GM23338 (cell line): ENCODE measurements around the gene AP2A1. TPM values are rescaled to one million over a fixed set of nuclear protein-coding genes. Genes with fewer than 3 reads are reported as not detected.

ENCODE experiments used
- ATAC-seq: fragments of 200-7000 bp; cut with Tn5 transposase; 3 replicates; pipeline ENCODE4 v1.9.1; 2020
- DNase-seq: peaks from one replicate; pipeline ENCODE4 v3.0.0-alpha.2; 2015; ENCODE audit warnings: low spot score
- H2AFZ ChIP-seq: fragments of 200-600 bp; sonication (generic); 2 replicates; pipeline ENCODE4 v1.8.0; 2016; ENCODE audit warnings: antibody characterized with exemption, mild to moderate bottlenecking, moderate library complexity
- H3F3A ChIP-seq: fragments of 200-600 bp; sonication (generic); replicated peaks from 2 replicates; pipeline ENCODE4 v1.8.0; 2017; ENCODE audit warnings: antibody characterized with exemption, mixed run types, low read depth
- H3K27ac ChIP-seq: fragments of 200-600 bp; sonication (generic); 2 replicates; pipeline ENCODE4 v1.6.1; 2016; ENCODE audit warnings: low read depth
- H3K27me3 ChIP-seq: fragments of 200-600 bp; sonication (generic); 2 replicates; pipeline ENCODE4 v1.8.0; 2016; ENCODE audit warnings: mild to moderate bottlenecking, mixed run types, moderate library complexity; ENCODE audit not compliant: insufficient read depth
- H3K36me3 ChIP-seq: fragments of 200-600 bp; sonication (generic); 2 replicates; pipeline ENCODE4 v1.8.0; 2016; ENCODE audit warnings: mild to moderate bottlenecking; ENCODE audit not compliant: insufficient read depth
- H3K4me1 ChIP-seq: fragments of 200-600 bp; sonication (generic); 2 replicates; pipeline ENCODE4 v1.8.0; 2016; ENCODE audit warnings: mild to moderate bottlenecking, moderate library complexity; ENCODE audit not compliant: insufficient read depth
- H3K4me2 ChIP-seq: fragments of 200-600 bp; sonication (generic); 2 replicates; pipeline ENCODE4 v1.7.1; 2017; ENCODE audit warnings: mixed run types
- H3K4me3 ChIP-seq: fragments of 200-600 bp; sonication (generic); 2 replicates; pipeline ENCODE4 v1.6.1; 2016; ENCODE audit warnings: mixed run types
- H3K79me2 ChIP-seq: fragments of 200-600 bp; sonication (generic); replicated peaks from 2 replicates; pipeline ENCODE4 v1.8.0; 2017; ENCODE audit warnings: mild to moderate bottlenecking; ENCODE audit not compliant: insufficient read depth
- H3K9me2 ChIP-seq: fragments of 200-600 bp; sonication (generic); 2 replicates; pipeline ENCODE4 v1.8.0; 2017; ENCODE audit not compliant: insufficient read depth
- H4K20me1 ChIP-seq: fragments of 200-600 bp; sonication (generic); replicated peaks from 2 replicates; pipeline ENCODE4 v1.8.0; 2017; ENCODE audit warnings: mild to moderate bottlenecking; ENCODE audit not compliant: insufficient read depth
- H3K27ac Mint-ChIP-seq: 2 replicates; pipeline ENCODE4 v1.8.0; 2020; ENCODE audit warnings: inconsistent platforms, mild to moderate bottlenecking, moderate library complexity, mixed read lengths
- H3K27me3 Mint-ChIP-seq: 3 replicates; pipeline ENCODE4 v1.8.0; 2022; ENCODE audit warnings: low read depth, mild to moderate bottlenecking, moderate library complexity, mixed read lengths, inconsistent platforms; ENCODE audit not compliant: insufficient read depth, poor library complexity
- H3K36me3 Mint-ChIP-seq: 3 replicates; pipeline ENCODE4 v1.8.0; 2021; ENCODE audit warnings: low read depth, mild to moderate bottlenecking, inconsistent platforms, moderate library complexity, mixed read lengths
- H3K4me1 Mint-ChIP-seq: 3 replicates; pipeline ENCODE4 v1.8.0; 2020; ENCODE audit warnings: mild to moderate bottlenecking, inconsistent platforms, mixed read lengths
- H3K4me3 Mint-ChIP-seq: 3 replicates; pipeline ENCODE4 v1.8.0; 2021; ENCODE audit warnings: moderate library complexity, mild to moderate bottlenecking, inconsistent platforms, mixed read lengths
- H3K9me3 Mint-ChIP-seq: 3 replicates; pipeline ENCODE4 v1.8.0; 2020; ENCODE audit warnings: moderate library complexity, mild to moderate bottlenecking, inconsistent platforms, mixed read lengths
- CREB1 ChIP-seq: fragments of 250-450 bp; sonication (Bioruptor Pico); IDR thresholded peaks from 2 replicates; pipeline ENCODE4 v1.5.0; 2020; ENCODE audit warnings: low read depth, mild to moderate bottlenecking, moderate library complexity
- EZH2 ChIP-seq: fragments of 200-600 bp; sonication (generic); IDR thresholded peaks from one replicate; pipeline ENCODE4 v1.8.0; 2017; ENCODE audit warnings: antibody characterized with exemption, mild to moderate bottlenecking, low read depth; ENCODE audit not compliant: unreplicated experiment
- EZH2phosphoT487 ChIP-seq: fragments of 200-600 bp; sonication (generic); IDR thresholded peaks from one replicate; pipeline ENCODE4 v1.8.1; 2018; ENCODE audit warnings: antibody characterized with exemption; ENCODE audit not compliant: unreplicated experiment
- JUNB ChIP-seq: IDR thresholded peaks from one replicate; pipeline ENCODE4 v1.6.1; 2016; ENCODE audit warnings: antibody characterized with exemption; ENCODE audit not compliant: unreplicated experiment
- NANOG ChIP-seq: IDR thresholded peaks from 2 replicates; pipeline ENCODE4 v1.6.1; 2016; ENCODE audit warnings: antibody characterized with exemption, borderline replicate concordance
- POLR2AphosphoS5 ChIP-seq: IDR thresholded peaks from 2 replicates; pipeline ENCODE4 v1.6.1; 2016; ENCODE audit warnings: antibody characterized with exemption, low read depth
- REST ChIP-seq: IDR thresholded peaks from one replicate; pipeline ENCODE4 v1.6.1; 2018; ENCODE audit warnings: antibody characterized with exemption; ENCODE audit not compliant: unreplicated experiment
- STAT1 ChIP-seq: IDR thresholded peaks from one replicate; pipeline ENCODE4 v1.6.1; 2016; ENCODE audit warnings: antibody characterized with exemption; ENCODE audit not compliant: unreplicated experiment
- ZNF114 ChIP-seq: fragments of 250-450 bp; sonication (Bioruptor Pico); IDR thresholded peaks from 2 replicates; pipeline ENCODE4 v1.5.0; 2020; ENCODE audit warnings: mild to moderate bottlenecking, moderate library complexity
- ZNF331 ChIP-seq: fragments of 250-450 bp; sonication (Bioruptor Pico); IDR thresholded peaks from 2 replicates; pipeline ENCODE4 v1.5.0; 2020; ENCODE audit warnings: low read depth, mild to moderate bottlenecking, moderate library complexity
- ZNF462 ChIP-seq: fragments of 250-450 bp; sonication (Bioruptor Pico); IDR thresholded peaks from 2 replicates; pipeline ENCODE4 v1.5.0; 2020; ENCODE audit warnings: mild to moderate bottlenecking, moderate library complexity
- polyA plus RNA-seq: library from polyadenylated mRNA; unstranded; fragments of >200 nt; fragmentation: Nextera tagmentation; extraction: Ambion mirVana; gene quantifications from 2 replicates; pipeline ENCODE4 v1.2.1, GENCODE V29; 2016
- total RNA-seq: library from RNA; depleted of rRNA; stranded (reverse); fragments of >200 nt; shearing (Covaris generic); gene quantifications from 2 replicates; pipeline ENCODE4 v1.2.3, GENCODE V29; 2014
- TF ChIP-seq, protein P1 (sequence below): IDR thresholded peaks from 2 replicates; pipeline ENCODE4 v1.6.1; 2016; ENCODE audit warnings: antibody characterized with exemption

The AP2A1 gene
- total and polyA plus RNA-seq, 2 experiments from 2014 or later: 34.1 to 129 TPM

DNA sequence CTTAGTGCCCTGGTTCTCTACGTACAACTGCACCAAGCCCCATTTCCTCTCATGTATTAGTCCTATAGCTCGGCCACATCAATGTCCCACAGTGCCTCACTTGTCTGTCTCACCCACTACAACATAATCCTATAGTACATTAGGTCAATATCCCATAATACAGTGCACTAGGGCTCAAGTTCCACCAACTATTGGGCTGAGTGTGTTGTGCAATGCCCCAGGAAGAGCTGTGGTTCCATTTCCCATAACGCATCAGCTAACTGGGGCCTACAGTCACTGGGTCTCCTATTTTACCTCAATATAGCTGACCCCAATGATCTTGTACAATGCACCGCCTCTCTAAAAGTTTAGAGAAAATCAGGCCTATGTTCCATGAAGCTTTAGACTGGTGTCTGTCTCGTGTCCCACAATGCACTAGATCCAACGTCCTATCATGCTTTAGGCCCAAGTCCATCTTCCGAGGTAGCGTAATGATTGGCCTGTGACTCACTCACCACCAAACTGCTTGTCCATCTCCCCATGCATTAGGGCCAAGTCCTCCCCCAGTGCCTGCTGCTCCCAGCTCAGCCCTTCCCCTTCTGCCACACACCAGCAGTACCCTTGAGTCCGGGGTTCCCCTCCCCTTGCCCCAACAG is 25.5 kb upstream of the AP2A1 start:
- no peaks in the 10 kb centered on the region for H3K4me1 Mint-ChIP-seq
- no peaks in the 10 kb centered on the region for H3K27me3 ChIP-seq
- no peak overlapping the region for H3K27ac Mint-ChIP-seq
- no peak overlapping the region for H3K27ac ChIP-seq
- H3K27me3 Mint-ChIP-seq: peaks cover 11% of the 10 kb centered on the region
- TF ChIP-seq POLR2AphosphoS5 (no peak), ZNF462 (no peak), ZNF114 (CRISPR knock-in tag) (no peak), JUNB (no peak), CREB1 (CRISPR knock-in tag) (no peak), EZH2phosphoT487 (no peak), STAT1 (no peak), EZH2 (no peak), REST (no peak), NANOG (no peak), ZNF331 (no peak)
- TF ChIP-seq, protein P1, sequence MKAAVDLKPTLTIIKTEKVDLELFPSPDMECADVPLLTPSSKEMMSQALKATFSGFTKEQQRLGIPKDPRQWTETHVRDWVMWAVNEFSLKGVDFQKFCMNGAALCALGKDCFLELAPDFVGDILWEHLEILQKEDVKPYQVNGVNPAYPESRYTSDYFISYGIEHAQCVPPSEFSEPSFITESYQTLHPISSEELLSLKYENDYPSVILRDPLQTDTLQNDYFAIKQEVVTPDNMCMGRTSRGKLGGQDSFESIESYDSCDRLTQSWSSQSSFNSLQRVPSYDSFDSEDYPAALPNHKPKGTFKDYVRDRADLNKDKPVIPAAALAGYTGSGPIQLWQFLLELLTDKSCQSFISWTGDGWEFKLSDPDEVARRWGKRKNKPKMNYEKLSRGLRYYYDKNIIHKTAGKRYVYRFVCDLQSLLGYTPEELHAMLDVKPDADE: no peak
- H3K36me3 ChIP-seq: no peaks in the 10 kb centered on the region
- no peak overlapping the region for H3K4me3 ChIP-seq
- H3K36me3 Mint-ChIP-seq: peaks cover 3% of the 10 kb centered on the region; the same call in 2 of the 3 replicates
- DNase-seq (no peak), ATAC-seq (no peak)
- H3K4me1 ChIP-seq: no peaks in the 10 kb centered on the region
- H3F3A ChIP-seq: no peaks in the 10 kb centered on the region
- H2AFZ ChIP-seq: no peak overlapping the region
- H4K20me1 ChIP-seq: no peaks in the 10 kb centered on the region
- peaks cover 12% of the 10 kb centered on the region for H3K9me3 Mint-ChIP-seq
- peaks cover 3% of the 10 kb centered on the region; the same call in 1 of the 2 replicates for H3K9me2 ChIP-seq
- no peaks in the 10 kb centered on the region for H3K79me2 ChIP-seq
- no peak overlapping the region for H3K4me3 Mint-ChIP-seq
- H3K4me2 ChIP-seq: no peak overlapping the region
